Endometrial microvascular endothelial cells (primary cell): Measurements from ENCODE around the gene NID1. TPM values are rescaled to one million over a fixed set of nuclear protein-coding genes. Genes with fewer than 3 reads are reported as not detected.

ENCODE experiments used
- in situ Hi-C: cut with HindIII; loops from 2 replicates; pipeline ENCODE4 v1.10.0; 2017; ENCODE audit warnings: low sequenced_read_pairs, low pct_unique_long_range_greater_than_20kb; ENCODE audit errors: inconsistent ontology term
- total RNA-seq: library from RNA; depleted of rRNA; stranded (reverse); fragments of >200 nt; gene quantifications from one replicate; pipeline ENCODE4 v1.2.3, GENCODE V29; 2015; ENCODE audit errors: inconsistent ontology term

Gene NID1
- total RNA-seq, 1 donor from 2014 or later = 31.2 TPM

DNA sequence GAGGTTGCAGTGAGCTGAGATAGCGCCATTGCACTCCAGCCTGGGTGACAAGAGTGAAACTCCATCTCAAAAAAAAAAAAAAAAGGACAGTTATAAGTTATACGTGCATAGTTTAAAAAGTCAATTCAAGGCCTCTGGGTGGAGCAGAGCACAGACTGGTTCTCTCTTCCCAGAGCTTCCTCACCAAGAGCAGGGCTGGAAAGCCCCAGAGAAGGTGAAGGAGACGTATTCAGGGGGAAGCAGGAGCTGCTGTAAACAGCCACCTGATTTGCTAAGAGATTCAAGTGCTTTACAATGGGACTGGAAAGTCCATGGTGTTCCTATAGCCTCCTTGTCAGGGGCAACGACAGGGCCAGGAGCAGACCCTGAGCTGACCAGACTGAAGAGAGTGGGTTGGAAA is 113.2 kb downstream of the NID1 start:
- in situ Hi-C loops = no loop called here

DNA sequence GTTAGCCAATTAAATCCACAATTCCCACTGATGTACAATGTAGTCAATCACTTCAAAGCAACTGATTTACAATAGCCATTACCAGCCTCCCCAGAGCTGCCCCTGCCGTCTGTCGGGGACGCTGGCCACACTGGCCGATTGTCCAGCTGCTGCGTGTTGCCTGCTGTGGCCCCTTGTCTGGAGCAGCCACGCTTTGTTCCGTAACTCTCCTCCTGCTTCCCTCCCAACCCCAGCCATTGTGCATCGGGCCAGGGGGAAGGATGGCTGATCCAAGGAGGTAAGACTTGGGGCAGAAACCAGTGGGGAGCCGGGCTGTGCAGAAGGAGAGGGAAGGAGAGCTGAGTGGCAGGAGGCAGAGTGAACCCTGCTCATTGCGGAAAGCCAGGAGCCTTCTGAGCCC is 114.6 kb downstream of the NID1 start:
- in situ Hi-C loops = no loop called here

DNA sequence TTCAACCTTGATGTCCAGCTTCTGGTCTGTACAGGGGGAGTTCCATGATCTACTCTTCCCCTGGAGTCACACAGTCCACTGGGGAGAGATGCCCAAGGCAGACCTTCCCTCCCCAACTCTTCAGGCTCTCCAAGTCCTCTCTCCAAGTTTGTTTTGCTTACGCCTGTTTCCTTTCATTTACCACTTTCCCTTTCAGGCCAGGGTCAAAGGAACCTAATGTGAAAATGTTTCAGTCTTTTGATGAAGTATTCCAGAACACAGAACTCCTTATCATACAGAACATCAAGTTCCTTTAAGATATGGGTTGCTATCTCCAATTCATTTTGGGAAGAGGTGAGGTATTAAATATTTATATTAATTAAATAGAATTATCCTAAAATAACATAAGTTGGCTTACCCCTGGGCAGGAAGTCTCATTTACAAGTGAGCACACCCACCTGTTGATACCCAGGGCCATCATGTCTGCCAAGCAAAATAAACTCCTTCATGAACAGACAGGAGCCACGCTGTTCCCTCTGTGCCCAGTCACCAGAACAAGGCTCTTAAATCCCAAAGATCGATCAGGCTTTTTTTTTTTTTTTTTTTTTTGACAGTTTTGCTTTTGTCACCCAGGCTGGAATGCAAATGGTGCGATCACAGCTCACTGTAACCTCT is 116.0 kb downstream of the NID1 start:
- in situ Hi-C loops = no loop called here

DNA sequence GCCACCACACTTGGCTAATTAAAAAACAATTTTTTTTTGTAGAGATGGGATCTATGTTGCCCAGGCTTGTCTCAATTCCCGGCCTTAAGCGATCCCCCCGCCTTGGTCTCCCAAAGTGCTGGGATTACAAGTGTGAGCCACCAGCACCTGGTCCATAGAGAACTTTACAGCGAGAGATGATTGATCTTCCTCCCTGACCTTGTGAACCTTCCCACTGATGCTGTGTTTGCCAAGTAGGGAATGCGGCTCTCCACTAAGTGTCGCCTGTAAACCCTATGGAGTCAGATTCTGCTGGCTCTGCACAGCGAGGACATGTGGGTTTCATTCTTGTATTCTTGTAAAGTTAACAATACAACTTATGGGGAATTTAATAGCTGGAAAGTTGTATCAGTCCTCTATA is 116.9 kb downstream of the NID1 start:
- in situ Hi-C loops = no loop called here

- in situ Hi-C loops = no loop called here
Measured at GRCh38 chr1:235946571-235946981, 118.3 kb downstream of the NID1 start.

GRCh38 chr1:235945775-235946570 is 118.9 kb downstream of the NID1 start:
- in situ Hi-C loops = no loop called here

- in situ Hi-C loops = no loop called here
Measured at GRCh38 chr1:235943581-235944114, 121.2 kb downstream of the NID1 start.

GRCh38 chr1:235942979-235943575 is 121.8 kb downstream of the NID1 start:
- in situ Hi-C loops = no loop called here

DNA sequence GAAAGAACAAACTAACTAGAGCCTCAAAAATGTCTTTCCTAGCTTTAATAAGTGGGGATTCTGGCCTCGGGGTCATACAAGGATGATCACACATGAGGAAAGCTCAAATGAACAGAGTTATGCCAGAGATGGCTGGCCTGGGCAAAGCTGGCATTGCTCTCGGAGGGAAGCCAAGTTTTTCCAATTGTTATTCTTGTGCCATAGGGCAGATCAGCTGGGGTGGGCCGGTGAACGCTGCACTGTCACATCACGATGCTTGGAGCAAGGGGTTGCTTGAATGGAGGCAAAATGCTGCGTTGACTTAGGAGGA is 122.3 kb downstream of the NID1 start:
- in situ Hi-C loops = no loop called here

- in situ Hi-C loops = no loop called here
Measured at GRCh38 chr1:235941876-235942624, 122.8 kb downstream of the NID1 start.

- in situ Hi-C loops = no loop called here
Measured at GRCh38 chr1:235940285-235940684, 124.6 kb downstream of the NID1 start.

- in situ Hi-C loops = no loop called here
Measured at GRCh38 chr1:235939480-235939775, 125.5 kb downstream of the NID1 start.

DNA sequence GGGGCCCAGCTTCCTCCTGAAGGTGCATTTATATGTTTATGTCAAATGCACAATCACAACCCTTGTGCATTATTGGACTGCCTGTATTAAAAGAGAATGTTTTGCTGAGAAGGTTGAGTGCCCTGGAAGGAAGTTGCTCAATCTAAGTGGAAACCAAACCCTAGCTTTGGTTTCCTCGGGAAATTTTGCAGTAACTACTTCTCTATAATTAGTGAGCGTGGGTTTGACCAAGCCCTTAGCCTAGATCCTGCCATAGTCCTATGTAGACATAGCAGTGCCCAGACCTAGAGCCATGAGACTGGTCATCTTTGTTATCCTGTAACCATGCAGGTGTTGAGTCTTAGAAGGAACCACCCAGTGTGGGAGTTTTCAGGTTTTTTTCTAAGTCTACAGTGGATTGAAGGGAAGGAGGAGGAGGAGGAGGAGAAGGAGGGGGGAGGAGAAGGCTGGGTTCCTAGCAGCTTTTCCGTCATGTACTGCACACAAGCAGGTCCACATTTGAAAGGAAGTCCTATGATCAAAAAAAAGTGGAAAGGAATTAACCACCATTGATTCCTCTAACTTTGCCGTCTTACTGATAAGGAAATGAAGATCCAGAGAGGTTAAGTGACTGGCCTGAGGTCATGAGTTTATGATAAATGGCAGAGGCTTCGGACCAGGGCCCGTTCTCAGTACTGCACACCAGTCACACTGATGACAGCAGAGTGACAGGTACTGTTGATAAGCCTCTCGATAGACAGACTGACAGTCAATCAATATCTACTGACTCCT is 126.0 kb downstream of the NID1 start:
- in situ Hi-C loops = no loop called here

- in situ Hi-C loops = no loop called here
Measured at GRCh38 chr1:235937123-235937522, 127.8 kb downstream of the NID1 start.

DNA sequence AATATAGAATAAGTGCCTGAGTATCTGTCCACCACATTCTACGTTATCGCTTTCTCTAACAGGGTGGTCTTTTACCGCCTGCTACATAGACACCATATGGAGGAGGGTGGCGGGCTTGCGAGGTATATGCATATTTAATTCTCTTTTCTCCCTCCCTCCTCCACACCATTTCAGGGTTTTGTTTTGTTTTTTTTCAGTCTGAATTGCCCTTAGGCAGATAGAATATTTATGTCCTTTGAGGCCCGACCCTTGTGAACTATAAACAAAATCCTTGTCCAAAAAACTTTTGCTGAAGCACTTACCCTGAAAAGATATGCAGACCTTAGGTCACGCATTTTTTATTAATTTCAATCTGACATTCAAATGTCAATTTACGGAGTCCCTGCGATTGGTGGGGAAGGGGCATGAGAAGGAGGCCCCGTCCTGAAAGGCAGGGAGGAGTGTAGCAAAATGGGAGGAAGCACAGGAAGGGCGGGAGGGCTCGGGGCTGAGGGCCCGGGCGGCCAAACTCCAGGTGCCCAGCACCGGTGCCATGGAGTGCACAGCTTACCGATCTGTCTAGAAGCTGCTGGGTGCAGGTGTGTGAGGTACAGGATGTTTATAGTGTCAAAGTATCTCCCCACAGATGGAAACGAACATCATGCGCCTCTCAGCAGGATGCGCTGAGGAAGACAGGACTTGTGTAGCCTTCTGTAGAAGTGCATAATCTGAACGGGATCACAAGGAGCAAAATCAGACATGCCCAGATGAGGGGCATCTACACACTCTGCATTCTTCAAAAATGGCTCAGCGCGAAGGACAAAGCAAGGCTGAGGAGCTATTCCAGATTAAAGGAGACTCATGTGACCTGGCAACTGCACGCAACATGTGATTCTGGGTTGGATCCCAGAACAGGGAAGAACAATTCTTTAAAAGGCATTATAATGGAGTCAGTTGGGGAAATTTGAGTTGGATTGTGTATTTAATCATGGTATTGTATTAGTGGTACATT is 129.4 kb downstream of the NID1 start:
- in situ Hi-C loops = no loop called here

GRCh38 chr1:235933766-235934116 is 131.1 kb downstream of the NID1 start:
- in situ Hi-C loops = no loop called here

- in situ Hi-C loops = no loop called here
Measured at GRCh38 chr1:235933017-235933765, 131.7 kb downstream of the NID1 start.
